Measurements from ENCODE around the gene ZFYVE28.
"Not testable (repeated sequence)": the region's sequence is repeated elsewhere in the genome, so short reads cannot be mapped to it uniquely, and the experiment has no call there.

The ZFYVE28 gene

GRCh38 chr4:2283199-2283711 lies 135.2 kb downstream of the ZFYVE28 start:
- DNase-seq, result no peak

GRCh38 chr4:2281575-2282343 lies 136.7 kb downstream of the ZFYVE28 start:
- DNase-seq, result no peak

- DNase-seq, result no peak
Measured at GRCh38 chr4:2280531-2281300, 137.7 kb downstream of the ZFYVE28 start.

GRCh38 chr4:2277956-2278355 lies 140.5 kb downstream of the ZFYVE28 start:
- DNase-seq, result no peak

- no peak for DNase-seq
Measured at GRCh38 chr4:2276581-2277325, 141.7 kb downstream of the ZFYVE28 start.

GRCh38 chr4:2275546-2276251 lies 142.7 kb downstream of the ZFYVE28 start:
- no peak for DNase-seq

- not testable (repeated sequence) for DNase-seq
Measured at GRCh38 chr4:2275044-2275397, 143.4 kb downstream of the ZFYVE28 start.

- DNase-seq, result no peak
Measured at GRCh38 chr4:2274320-2275043, 144.0 kb downstream of the ZFYVE28 start.

- DNase-seq, result no peak
Measured at GRCh38 chr4:2273657-2274319, 144.7 kb downstream of the ZFYVE28 start.

GRCh38 chr4:2273221-2273620 lies 145.2 kb downstream of the ZFYVE28 start:
- DNase-seq, result no peak

GRCh38 chr4:2272828-2273120 lies 145.7 kb downstream of the ZFYVE28 start:
- no peak for DNase-seq

- DNase-seq, result no peak
Measured at GRCh38 chr4:2272026-2272827, 146.2 kb downstream of the ZFYVE28 start.

GRCh38 chr4:2271279-2272025 lies 147.0 kb downstream of the ZFYVE28 start:
- DNase-seq, result no peak

- no peak for DNase-seq
Measured at GRCh38 chr4:2270341-2271165, 147.9 kb downstream of the ZFYVE28 start.

GRCh38 chr4:2269618-2270163 lies 148.8 kb downstream of the ZFYVE28 start:
- no peak for DNase-seq

GRCh38 chr4:2269206-2269531 lies 149.3 kb downstream of the ZFYVE28 start:
- DNase-seq, result no peak

GRCh38 chr4:2268357-2269205 lies 149.9 kb downstream of the ZFYVE28 start:
- DNase-seq, result no peak

- no peak for DNase-seq
Measured at GRCh38 chr4:2267841-2268240, 150.6 kb downstream of the ZFYVE28 start.
